GM12878 (cell line): Measurements from ENCODE around the gene PHLDB3. TPM values are rescaled to one million over a fixed set of nuclear protein-coding genes. Genes with fewer than 3 reads are reported as not detected.

Experiments used
- ATF7 ChIP-seq: fragments of 450-650 bp; IDR thresholded peaks from 2 replicates; pipeline ENCODE4 v1.6.1; 2016; ENCODE audit warnings: low read depth, mild to moderate bottlenecking
- CHD4 ChIP-seq: fragments of 200-600 bp; sonication (generic); IDR thresholded peaks from 2 replicates; pipeline ENCODE4 v1.6.1; 2016; ENCODE audit warnings: mild to moderate bottlenecking
- RUNX3 ChIP-seq: IDR thresholded peaks from 2 replicates; pipeline ENCODE4 v1.6.1; 2012; ENCODE audit warnings: low read length, inconsistent platforms
- SKIL ChIP-seq: fragments of 450-650 bp; IDR thresholded peaks from 2 replicates; pipeline ENCODE4 v1.6.1; 2017; ENCODE audit warnings: mild to moderate bottlenecking, low read depth, inconsistent platforms; ENCODE audit not compliant: poor library complexity, severe bottlenecking
- SMAD1 ChIP-seq: fragments of 450-650 bp; IDR thresholded peaks from 2 replicates; pipeline ENCODE4 v1.6.1; 2018; ENCODE audit warnings: mild to moderate bottlenecking, low read depth; ENCODE audit not compliant: partially characterized antibody
- TCF7 ChIP-seq: IDR thresholded peaks from 2 replicates; pipeline ENCODE4 v1.6.1; 2014; ENCODE audit warnings: antibody characterized with exemption, borderline replicate concordance
- ZBTB33 ChIP-seq: fragments of 450-650 bp; IDR thresholded peaks from 2 replicates; pipeline ENCODE4 v1.6.1; 2017; ENCODE audit warnings: mild to moderate bottlenecking
- polyA plus RNA-seq, 11 experiments: library from polyadenylated mRNA; depleted of rRNA in 4 of 11; unstranded in 6 of 11; stranded (reverse) in 5 of 11; fragments of >200 nt; fragmentation: Nextera tagmentation in 4 of 11; fragmentation: Illumina TruSeq in 1 of 11; extraction: Ambion mirVana in 4 of 11; extraction: Trizol in 1 of 11; gene quantifications; 1 replicate in 1 of 11; 2 replicates in 10 of 11; pipeline versions ENCODE4 v1.2.1 to v1.2.3, GENCODE V29; 2011 to 2016; ENCODE audit warnings: inconsistent platforms in 2 of 11, missing spikeins in 2 of 11, low read depth in 1 of 11
- total RNA-seq, 4 experiments: library from RNA; depleted of rRNA in 3 of 4; stranded (reverse); fragments of >200 nt in 3 of 4; fragmentation: Illumina TruSeq in 1 of 4; extraction: Trizol in 1 of 4; gene quantifications; 2 replicates each; pipeline versions ENCODE4 v1.2.1 to v1.2.3, GENCODE V29; 2013 to 2021

Gene PHLDB3
- total and polyA plus RNA-seq, 10 of the 15 experiments (the other 5 are each of a cell fraction or from before 2014, with no cell fraction given), result 0.13 to 13.0 (median 5.5) TPM

- TF ChIP-seq ATF7 (no peak), RUNX3 (no peak), SMAD1 (no peak), ZBTB33 (no peak), SKIL (no peak), CHD4 (no peak), TCF7 (no peak)
These were observed 23.5 kb upstream of the PHLDB3 start (continued) for GRCh38 chr19:43527860-43528622.
